DMS53 (cell line): Measurements from ENCODE around the gene EID3.

Source experiments
- DNase-seq: peaks from one replicate; lab custom pipeline; 2025; lab: John Stamatoyannopoulos, UW

The EID3 gene

DNA sequence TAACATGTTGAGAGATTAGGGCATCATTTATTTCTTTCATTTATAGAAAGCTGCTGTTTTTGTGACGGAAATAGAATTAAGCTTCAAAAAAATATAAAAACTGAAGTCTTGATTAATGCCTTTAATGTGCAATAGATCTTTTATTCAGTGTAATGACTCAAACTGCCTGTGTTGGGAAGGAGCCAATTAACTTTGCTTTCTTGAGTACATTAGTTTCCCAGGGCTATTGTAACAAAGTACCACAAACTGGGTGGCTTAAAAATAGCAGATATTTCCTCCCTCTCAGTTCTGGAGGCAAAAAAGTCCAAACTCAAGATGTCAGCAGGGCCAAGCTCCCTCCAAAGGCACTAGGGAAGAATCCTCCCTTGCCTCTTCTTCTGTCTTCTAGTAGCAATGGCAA, 36.6 kb downstream of the EID3 start:
- DNase-seq, result no peak

DNA sequence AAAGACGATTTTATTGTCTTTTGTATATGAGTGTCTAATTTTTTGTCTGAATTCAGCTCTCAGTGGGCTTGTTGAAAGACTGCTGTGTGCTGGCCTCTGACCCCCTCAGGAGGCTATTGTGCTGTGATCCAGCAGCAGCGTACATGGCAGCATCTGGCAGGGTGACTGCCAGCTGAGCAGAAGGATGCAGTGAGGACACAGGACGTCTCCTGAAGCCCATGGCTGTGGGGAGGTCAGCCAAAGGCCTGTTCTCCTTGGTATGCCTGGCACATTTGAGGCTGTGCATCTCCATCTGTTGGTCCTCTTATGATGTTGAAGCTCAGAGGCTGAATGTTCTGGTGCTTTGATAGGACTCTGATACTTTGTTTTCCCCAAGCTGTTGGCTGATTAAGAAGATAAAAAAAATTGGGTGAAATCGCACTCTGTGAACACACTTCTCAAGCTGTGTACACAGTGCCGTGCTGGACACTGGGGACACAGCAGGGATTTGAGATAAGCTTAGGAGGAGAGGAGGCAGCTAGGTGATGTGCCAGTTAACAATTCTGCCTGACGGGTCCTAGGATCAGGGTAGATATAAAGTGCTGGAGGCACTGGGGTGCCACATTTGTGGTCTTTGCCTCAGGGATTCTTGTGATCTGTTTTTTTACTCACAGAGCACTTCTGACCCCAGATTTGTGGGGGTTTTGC, 37.5 kb downstream of the EID3 start:
- DNase-seq, result no peak

DNA sequence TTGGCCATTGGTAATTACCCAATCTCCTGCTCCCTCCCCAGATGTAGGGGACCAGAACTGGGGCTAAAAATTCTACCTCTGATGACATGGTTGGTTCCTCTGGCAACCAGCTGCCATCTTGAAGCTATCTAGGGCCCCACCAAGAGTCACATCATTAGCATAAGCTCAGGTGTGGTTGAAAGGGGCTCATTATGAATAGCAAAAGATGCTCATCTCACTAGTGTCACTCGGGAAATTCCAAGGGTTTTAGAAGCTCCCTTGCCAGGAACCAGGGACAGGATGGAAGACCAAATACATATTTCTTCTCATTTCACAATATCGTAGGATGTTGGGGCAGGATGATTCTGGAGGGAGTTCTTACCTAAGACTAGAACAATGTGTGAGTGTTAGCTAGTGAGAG, 38.6 kb downstream of the EID3 start:
- no peak for DNase-seq

DNA sequence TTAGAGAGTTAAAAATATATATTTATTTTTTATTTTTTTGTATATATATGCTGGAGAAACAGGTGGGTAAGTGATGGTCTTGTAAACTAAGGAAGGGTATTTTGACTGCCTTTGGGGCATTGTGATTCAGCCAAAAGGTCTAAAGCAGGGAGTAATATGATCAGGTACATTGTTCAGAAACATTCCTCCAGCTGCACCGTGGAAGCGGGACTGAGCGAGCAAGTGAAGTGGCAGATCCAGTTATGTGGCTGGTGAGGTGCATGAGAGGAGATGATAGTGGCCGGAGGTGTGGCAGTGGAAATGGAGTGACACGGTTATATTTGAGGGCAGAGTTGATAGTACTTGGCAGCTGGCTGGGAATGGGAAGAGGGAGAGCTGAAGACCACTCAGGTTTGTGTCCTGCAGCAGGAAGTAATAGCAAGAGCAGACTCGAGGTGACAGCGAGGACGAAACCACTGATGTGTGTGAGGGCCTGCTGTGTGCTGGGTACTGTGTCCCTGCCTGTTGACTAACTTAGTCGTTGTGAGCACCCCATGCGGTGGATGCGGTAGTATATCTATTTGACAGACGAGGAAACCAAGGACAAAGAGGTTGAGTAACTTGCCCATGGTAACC, 39.2 kb downstream of the EID3 start:
- no peak for DNase-seq

DNA sequence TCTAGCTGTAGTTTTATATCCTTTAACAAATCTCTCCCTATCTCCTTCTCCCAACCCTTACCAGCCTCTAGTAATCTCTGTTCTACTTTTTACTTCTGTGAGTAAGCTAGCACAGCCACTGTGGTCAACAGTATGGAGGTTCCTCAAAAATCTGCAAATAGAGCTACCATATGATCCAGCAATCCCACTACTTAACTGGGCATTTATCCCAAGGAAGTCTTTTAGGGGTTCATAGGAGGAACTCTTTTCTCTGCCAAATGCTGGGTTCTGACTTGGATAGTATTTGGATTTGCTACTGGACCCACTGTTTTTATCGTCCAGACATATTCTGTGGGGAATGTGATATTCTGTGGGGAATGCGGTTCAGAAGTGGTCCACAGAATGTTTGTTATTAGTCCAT, 41.1 kb downstream of the EID3 start:
- DNase-seq, result no peak

DNA sequence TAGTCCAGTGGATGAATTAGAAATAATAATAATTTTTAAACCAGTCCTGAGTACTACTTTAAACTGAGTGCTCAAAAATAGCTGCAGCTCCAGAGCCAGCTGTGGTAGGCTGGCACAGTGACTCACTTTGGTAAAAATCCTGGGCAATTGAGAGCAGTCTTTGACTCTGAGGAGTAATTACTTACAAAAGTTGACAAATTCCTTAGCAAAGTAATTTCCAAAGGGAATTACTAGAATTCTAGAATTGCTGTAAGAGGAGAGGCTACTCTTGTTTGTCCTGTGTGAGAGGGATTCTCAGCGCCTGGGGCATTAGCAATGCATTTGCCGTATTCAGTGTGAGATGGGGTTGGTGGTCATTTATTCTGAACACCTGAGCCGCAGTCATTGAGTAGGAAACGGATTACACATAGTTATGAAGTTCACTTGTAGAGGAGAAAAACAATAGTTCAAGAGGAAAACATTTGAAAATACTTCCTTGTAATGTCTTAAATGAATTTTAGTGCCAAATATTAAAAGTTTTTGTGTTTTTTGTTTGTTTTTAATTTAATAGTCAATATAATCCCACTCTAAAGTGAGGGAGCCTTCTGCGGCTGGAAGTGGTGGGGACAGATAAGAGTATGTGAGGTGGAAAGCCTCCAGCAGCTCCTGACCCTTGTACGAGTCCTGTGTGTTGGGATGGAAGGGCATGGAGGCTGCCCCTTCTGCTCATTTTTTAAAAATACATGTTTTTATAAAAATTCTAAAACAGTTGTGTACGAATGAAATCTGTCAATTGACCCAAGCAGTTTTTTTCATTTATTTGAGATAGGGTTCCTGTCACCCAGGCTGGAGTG, 41.9 kb downstream of the EID3 start:
- DNase-seq, result no peak

DNA sequence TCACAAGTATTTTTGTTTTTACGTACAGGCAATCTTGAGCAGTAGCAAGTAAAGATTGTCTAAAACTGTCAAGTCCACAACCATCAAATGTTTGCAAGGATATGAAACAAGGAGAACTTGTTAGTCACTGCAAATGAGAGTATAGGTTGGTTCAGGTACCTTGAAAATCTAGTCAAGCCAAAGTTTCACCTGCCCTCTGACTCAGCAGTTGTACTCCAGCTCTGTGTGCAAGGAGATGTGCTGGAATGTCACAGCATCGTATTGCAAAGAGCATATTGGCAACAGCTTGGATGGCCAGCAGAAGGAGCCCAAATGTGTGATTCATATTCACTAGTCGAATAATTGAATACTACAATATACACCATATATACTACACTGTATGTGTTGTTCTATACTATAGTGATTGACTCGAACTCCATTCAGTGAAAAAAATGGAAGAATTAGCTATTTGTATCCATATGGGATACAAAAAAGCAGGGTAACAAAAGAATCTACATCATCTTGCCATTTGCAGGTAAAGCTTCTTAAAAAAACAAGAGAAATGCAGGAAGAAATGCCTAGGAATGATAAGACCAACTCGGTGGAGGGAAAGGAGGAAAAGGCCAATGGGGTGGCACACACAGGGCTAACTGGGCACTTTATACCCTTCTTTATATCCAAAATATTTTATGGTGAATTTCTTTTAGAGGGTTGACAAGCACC, 44.0 kb downstream of the EID3 start:
- no peak for DNase-seq

DNA sequence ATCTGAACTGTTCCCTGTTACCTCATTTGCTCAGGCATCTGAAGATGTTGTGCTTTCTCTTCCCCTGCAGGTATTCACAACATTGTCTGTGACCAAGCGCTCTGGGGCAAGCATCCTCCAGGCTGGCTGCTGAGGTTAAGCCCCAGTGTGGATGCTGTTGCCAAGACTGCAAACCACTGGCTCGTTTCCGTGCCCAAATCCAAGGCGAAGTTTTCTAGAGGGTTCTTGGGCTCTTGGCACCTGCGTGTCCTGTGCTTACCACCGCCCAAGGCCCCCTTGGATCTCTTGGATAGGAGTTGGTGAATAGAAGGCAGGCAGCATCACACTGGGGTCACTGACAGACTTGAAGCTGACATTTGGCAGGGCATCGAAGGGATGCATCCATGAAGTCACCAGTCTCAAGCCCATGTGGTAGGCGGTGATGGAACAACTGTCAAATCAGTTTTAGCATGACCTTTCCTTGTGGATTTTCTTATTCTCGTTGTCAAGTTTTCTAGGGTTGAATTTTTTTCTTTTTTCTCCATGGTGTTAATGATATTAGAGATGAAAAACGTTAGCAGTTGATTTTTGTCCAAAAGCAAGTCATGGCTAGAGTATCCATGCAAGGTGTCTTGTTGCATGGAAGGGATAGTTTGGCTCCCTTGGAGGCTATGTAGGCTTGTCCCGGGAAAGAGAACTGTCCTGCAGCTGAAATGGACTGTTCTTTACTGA, 44.9 kb downstream of the EID3 start:
- DNase-seq, result no peak

DNA sequence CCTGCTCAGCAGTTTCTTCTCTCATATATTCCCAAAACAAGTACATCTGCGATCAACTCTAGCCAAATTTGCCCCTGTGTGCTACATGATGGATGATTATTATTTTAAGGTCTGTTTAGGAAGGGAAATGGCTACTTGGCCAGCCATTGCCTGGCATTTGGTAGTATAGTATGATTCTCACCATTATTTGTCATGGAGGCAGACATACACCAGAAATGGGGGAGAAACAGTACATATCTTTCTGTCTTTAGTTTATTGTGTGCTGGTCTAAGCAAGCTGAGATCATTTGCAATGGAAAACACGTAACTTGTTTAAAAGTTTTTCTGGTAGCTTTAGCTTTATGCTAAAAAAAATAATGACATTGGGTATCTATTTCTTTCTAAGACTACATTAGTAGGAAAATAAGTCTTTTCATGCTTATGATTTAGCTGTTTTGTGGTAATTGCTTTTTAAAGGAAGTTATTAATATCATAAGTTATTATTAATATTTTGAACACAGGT, 45.5 kb downstream of the EID3 start:
- DNase-seq, result no peak

DNA sequence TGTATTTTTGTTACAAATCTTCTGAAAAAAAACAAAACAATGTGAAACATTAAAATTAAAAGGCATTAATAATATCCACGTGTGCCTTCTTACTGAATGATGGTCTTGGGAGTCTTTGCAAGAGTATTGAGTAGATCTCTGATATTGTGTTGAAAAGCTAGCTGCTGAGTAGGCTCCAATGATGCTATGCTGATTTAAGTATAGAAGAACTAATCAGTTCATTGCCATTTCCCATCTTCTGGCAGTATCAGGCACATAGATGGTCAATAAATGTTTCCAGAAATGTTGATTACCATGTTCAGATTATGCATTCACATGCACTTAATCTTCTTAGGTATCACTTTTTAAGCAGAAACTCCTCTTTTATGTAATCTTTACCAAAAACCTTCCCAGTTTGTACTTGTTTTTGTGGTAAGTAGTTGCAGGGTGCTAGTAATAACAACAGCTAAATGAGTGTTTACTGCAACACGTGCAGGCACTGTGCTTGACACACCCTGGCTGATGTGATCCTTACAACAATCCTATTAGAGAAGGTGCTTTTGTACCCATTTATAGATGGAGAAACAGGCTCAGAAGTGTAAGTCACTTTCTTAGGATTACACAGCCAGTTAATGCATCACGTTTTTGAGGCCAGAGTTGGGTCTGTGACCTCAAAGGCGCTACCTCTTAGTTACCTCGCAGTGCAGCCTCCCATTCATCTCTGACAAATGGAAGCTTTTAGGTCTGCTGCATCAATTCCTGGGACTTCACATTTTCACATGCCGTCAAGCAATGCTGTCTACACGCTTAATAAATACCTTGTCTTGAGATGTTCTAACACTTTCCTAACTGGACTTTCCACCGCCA, 46.9 kb downstream of the EID3 start:
- no peak for DNase-seq

DNA sequence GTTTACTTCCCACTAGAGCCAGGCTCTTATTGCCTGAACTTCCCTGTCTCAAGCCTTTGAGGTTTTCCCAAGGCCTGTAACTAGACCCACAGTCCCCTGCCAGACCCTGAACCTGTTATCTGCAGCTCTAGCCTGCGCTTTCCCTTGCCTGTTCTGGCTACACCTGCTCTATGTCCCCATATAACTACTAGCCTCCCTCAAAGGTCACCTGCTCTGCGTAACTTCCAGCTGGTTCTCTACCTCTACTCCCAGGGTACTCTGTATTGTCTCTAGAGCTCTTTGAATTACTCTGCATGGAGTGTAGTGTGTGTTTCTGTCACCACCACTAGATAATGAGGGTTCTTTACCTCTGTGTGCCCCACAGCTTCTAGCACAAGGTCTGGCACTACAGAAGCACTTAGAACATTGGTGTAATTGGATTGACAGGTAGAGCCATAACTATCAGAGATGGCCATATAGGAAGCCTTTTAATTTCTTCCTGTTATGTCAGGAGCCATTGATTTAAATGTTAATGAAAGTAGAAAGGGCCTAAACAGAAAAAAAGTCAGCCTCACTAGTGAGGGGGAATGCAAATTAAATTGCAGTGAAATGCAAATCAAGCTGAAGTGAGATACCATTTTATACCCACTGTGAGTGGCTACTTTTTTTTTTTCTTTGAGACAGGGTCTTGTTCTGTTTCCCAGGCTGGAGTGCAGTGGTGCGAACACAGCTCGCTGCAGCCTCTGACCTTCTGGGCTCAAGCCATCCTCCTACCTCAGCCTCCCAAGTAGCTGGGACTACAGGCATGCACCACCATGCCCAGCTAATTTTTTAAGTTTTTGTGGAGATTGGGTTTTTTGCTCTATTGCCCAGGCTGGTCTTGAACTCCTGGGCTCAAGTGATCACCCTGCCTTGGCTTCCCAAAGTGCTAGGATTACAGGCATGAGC, 47.8 kb downstream of the EID3 start:
- no peak for DNase-seq

DNA sequence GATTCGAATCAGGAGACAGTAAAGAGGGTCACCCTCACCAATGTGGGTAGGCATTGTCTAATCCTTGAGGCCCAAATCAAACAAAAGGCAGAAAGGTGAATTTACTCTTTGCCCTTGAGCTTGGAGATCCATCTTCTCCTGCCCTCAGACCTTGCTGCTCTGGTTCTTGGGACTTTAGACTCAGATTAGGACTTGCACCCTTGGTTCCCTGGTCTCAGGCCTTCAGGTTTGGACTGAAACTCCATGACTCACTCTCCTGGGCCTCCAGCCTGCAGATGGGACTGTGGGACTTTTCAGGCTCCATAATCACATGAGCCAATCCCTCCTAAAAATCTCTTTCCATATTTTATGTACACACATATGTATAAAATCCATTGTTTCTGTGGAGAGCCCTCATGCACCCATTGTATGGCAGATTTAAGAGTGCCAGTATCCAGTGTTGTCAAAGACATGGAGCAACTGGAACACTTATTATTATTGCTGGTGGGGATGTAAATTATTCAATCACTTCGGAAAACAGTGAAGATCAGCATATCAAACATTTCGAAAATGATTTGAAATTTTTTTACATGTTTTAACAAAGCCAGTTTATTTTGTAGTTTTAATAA, 48.7 kb downstream of the EID3 start:
- no peak for DNase-seq

DNA sequence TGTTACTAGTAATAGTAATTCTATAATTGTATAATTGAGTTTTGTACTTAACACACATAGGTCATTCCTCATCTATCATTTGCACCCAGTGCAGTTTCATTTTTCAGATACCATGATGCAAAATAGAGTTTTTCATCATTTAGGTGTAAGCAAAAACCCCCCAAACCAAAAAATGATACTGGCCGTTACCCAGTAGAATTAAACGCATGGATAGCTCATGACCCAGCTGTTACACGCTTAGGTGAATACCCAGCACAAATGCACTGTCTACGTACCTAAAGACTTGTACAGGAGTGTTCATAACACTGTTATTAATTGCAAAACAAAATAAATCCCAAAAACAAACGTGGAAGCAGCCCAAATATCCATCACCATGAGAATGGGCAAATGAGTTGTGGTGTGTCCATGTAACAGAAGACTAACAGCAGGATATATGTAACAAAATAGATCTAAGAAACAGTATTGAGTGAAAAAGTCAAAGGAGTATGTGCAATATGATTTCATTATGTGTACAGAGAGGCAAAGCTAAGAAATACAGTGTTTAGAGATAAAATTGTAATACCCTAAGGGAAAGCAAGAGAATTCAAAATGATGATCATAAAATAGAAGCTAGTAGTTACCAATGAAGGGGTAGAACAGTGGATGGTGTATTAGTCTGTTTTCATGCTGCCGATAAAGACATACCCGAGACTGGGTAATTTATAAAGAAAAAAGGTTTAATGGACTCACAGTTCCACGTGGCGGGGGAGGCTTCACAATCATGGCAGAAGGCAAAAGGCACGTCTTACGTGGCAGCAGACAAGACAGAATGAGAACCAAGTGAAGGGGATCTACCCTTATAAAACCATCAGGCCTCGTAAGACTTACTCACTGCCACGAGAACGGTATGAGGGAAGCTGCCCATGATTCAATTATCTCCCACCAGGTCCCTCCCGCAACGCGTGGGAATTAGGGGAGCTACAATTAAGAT, 49.8 kb downstream of the EID3 start:
- no peak for DNase-seq

DNA sequence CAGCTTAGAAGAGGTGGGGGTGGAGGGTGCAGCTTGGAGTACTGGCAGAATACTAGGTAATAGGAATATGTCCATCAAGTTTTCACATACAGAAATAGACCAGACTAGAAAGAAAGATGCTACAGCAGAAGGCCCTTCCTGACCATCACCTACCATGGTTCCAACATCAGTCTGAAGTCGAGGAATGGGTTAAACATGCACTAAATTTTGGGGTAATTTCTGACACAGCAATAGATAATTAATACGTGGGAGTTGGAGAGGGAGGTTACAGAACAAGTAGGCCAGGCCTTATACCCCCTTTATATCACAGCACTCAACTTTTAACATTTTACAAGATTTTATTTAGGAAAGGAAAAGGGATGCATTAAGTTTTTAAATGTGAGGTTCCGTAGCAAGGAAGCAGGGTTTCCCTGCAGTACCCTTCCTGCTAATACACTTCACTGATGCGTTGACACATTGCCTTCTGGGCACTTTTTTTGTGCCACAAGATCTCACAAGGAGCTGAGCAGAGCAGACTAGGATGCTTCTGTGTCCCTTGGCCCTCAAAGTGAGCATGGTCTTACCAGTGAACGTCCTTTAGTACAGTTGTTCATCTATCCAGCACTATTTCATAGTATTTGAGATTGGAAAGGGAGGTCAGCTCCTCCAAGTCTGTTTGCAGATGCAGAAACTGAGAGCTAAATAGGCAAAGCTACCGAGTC, 50.8 kb downstream of the EID3 start:
- DNase-seq, result no peak
